WTC11 (cell line): ENCODE measurements around the gene SLC39A5. TPM values are rescaled to one million over a fixed set of nuclear protein-coding genes. Genes with fewer than 3 reads are reported as not detected.

Experiments used
- ATAC-seq: fragments of 200-7000 bp; cut with Tn5 transposase; 2 replicates; pipeline ENCODE4 v1.10.0; 2021; ENCODE audit warnings: mild to moderate bottlenecking, moderate library complexity
- CTCF ChIA-PET: fragments of 300-600 bp; sonication (Branson Sonifier 250); formaldehyde crosslinking; loops from one replicate; lab custom pipeline; 2021; ENCODE audit warnings: antibody characterized with exemption; lab: Charles Lee
- POLR2A ChIA-PET: fragments of 350-600 bp; sonication (Branson Sonifier 250); formaldehyde crosslinking; loops from one replicate; lab custom pipeline; 2021; ENCODE audit warnings: antibody characterized with exemption; lab: Charles Lee
- DNase-seq: peaks from one replicate; pipeline ENCODE4 v3.0.0; 2021; ENCODE audit warnings: low spot score
- H3K27ac Mint-ChIP-seq: 2 replicates; pipeline ENCODE4 v1.8.0; 2021; ENCODE audit warnings: mixed read lengths
- H3K27me3 Mint-ChIP-seq: 2 replicates; pipeline ENCODE4 v1.8.0; 2021; ENCODE audit warnings: low read depth, mild to moderate bottlenecking, moderate library complexity, mixed read lengths
- H3K36me3 Mint-ChIP-seq: 2 replicates; pipeline ENCODE4 v1.8.0; 2021; ENCODE audit warnings: mixed read lengths
- H3K4me1 Mint-ChIP-seq: 2 replicates; pipeline ENCODE4 v1.8.0; 2022; ENCODE audit warnings: mixed read lengths
- H3K4me3 Mint-ChIP-seq: 2 replicates; pipeline ENCODE4 v1.8.0; 2021; ENCODE audit warnings: mild to moderate bottlenecking, moderate library complexity, mixed read lengths
- H3K9me3 Mint-ChIP-seq: 2 replicates; pipeline ENCODE4 v1.8.0; 2021; ENCODE audit warnings: mixed read lengths
- ATF6 ChIP-seq: sonication (generic); formaldehyde crosslinking; IDR thresholded peaks from 2 replicates; pipeline ENCODE4 v1.8.1; 2023; ENCODE audit warnings: mild to moderate bottlenecking, missing genetic modification reagents
- CREM ChIP-seq: sonication (generic); formaldehyde crosslinking; IDR thresholded peaks from 2 replicates; pipeline ENCODE4 v1.8.1; 2022; ENCODE audit warnings: mild to moderate bottlenecking, missing genetic modification reagents, moderate library complexity
- EMX1 ChIP-seq: fragments of 250-450 bp; sonication (Bioruptor Pico); IDR thresholded peaks from 2 replicates; pipeline ENCODE4 v1.8.0; 2021; ENCODE audit warnings: mild to moderate bottlenecking
- ETV6 ChIP-seq: sonication (generic); formaldehyde crosslinking; IDR thresholded peaks from 2 replicates; pipeline ENCODE4 v1.8.1; 2022; ENCODE audit warnings: mild to moderate bottlenecking, missing genetic modification reagents
- FOXP1 ChIP-seq: sonication (generic); formaldehyde crosslinking; IDR thresholded peaks from 2 replicates; pipeline ENCODE4 v1.8.0; 2022; ENCODE audit warnings: missing genetic modification reagents, mild to moderate bottlenecking, moderate library complexity, borderline replicate concordance
- FOXP4 ChIP-seq: sonication (generic); formaldehyde crosslinking; IDR thresholded peaks from 2 replicates; pipeline ENCODE4 v1.8.0; 2022; ENCODE audit warnings: mild to moderate bottlenecking, missing genetic modification reagents
- NFATC4 ChIP-seq: fragments of 250-450 bp; sonication (Bioruptor Pico); IDR thresholded peaks from 2 replicates; pipeline ENCODE4 v1.9.0; 2021; ENCODE audit warnings: mild to moderate bottlenecking
- NFYB ChIP-seq: sonication (generic); formaldehyde crosslinking; conservative IDR thresholded peaks from 2 replicates; pipeline ENCODE4 v1.8.0; 2022; ENCODE audit warnings: low read depth, missing genetic modification reagents
- NR1H2 ChIP-seq: sonication (generic); formaldehyde crosslinking; IDR thresholded peaks from 2 replicates; pipeline ENCODE4 v1.9.0; 2021; ENCODE audit warnings: mild to moderate bottlenecking, moderate library complexity, missing genetic modification reagents
- TEAD4 ChIP-seq: sonication (generic); formaldehyde crosslinking; IDR thresholded peaks from 2 replicates; pipeline ENCODE4 v1.8.0; 2022; ENCODE audit warnings: mild to moderate bottlenecking, missing genetic modification reagents
- ZNF671 ChIP-seq: fragments of 250-450 bp; sonication (Bioruptor Pico); IDR thresholded peaks from 2 replicates; pipeline ENCODE4 v1.8.0; 2021; ENCODE audit warnings: mild to moderate bottlenecking
- total RNA-seq: library from RNA; stranded (reverse); gene quantifications from 3 replicates; pipeline ENCODE4 v1.2.3, GENCODE V29; 2021
- TF ChIP-seq, protein P1 (sequence below): sonication (generic); formaldehyde crosslinking; IDR thresholded peaks from 2 replicates; pipeline ENCODE4 v1.8.1; 2022; ENCODE audit warnings: mild to moderate bottlenecking, moderate library complexity, missing genetic modification reagents
- TF ChIP-seq, protein P2 (sequence below): fragments of 250-450 bp; sonication (Bioruptor Pico); IDR thresholded peaks from 2 replicates; pipeline ENCODE4 v1.8.0; 2021; ENCODE audit warnings: mild to moderate bottlenecking
- TF ChIP-seq, protein P3 (sequence below): sonication (generic); formaldehyde crosslinking; IDR thresholded peaks from 2 replicates; pipeline ENCODE4 v1.8.0; 2023; ENCODE audit warnings: missing genetic modification reagents, mild to moderate bottlenecking, borderline replicate concordance

SLC39A5 gene
- total RNA-seq, 1 experiment from 2014 or later, result 0.26 TPM

DNA sequence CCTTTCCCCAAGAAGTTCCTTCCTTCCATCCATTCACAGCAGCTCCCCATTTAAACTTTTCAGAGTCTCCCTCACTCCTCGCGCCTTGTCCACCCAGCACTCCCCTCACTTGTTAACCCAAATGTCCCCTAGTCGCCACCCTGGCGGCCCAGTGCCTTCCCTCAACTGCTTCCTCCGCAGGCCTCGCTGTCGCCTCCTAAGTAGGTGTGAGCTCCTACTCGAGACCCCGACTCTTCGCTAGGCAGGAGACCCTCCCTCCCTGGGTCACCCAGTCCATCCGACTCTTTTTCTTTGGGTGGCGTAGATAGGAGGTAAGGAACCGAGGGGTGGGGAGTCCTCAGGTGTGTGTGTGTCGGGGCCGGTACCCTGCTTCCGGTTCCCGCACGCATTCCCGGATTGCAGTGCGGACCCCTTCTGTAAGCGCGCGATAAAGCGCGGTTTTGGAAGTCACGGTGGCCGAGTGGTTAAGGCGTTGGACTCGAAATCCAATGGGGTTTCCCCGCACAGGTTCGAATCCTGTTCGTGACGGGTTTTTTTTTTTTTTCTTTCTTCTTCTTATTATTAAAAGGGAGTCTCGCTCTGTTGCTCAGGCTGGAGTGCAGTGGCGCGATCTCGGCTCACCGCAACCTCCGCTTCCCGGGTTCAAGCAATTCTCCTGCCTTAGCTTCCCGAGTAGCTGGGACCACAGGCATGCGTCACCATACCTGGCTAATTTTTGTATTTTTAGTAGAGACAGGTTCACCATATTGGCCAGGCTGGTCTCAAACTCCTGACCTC lies 39.7 kb upstream of the SLC39A5 start (continued):
- TF ChIP-seq FOXP4 (CRISPR knock-in tag) (peak; percentile 69; the same call in 1 of the 2 replicates), FOXP1 (peak; percentile 36; the same call in 1 of the 2 replicates), CREM (peak; percentile 62; the same call in 1 of the 2 replicates), NR1H2 (CRISPR knock-in tag) (0 out of 2 replicates have a peak, but pooled peaks have one; percentile 27), ATF6 (CRISPR knock-in tag) (no peak), NFATC4 (CRISPR knock-in tag) (no peak), ZNF671 (CRISPR knock-in tag) (no peak), NFYB (CRISPR knock-in tag) (no peak), ETV6 (CRISPR knock-in tag) (no peak), TEAD4 (CRISPR knock-in tag) (no peak)
- TF ChIP-seq, protein P1, sequence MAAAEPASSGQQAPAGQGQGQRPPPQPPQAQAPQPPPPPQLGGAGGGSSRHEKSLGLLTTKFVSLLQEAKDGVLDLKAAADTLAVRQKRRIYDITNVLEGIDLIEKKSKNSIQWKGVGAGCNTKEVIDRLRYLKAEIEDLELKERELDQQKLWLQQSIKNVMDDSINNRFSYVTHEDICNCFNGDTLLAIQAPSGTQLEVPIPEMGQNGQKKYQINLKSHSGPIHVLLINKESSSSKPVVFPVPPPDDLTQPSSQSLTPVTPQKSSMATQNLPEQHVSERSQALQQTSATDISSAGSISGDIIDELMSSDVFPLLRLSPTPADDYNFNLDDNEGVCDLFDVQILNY (CRISPR knock-in tag), result 0 out of 2 replicates have a peak, but pooled peaks have one; percentile 21
- TF ChIP-seq, protein P2, sequence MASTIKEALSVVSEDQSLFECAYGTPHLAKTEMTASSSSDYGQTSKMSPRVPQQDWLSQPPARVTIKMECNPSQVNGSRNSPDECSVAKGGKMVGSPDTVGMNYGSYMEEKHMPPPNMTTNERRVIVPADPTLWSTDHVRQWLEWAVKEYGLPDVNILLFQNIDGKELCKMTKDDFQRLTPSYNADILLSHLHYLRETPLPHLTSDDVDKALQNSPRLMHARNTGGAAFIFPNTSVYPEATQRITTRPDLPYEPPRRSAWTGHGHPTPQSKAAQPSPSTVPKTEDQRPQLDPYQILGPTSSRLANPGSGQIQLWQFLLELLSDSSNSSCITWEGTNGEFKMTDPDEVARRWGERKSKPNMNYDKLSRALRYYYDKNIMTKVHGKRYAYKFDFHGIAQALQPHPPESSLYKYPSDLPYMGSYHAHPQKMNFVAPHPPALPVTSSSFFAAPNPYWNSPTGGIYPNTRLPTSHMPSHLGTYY (CRISPR knock-in tag), result no peak

- H3K27ac Mint-ChIP-seq, result peak overlapping the region; percentile 96
- ChIA-PET POLR2A (interaction anchor here (1.2 to 3.3 kb wide), 4 partner anchors 16 to 146 kb away, joined by 3 to 30 read pairs (median 4); partner anchors contain the start of genes RNF41 and ZC3H10), CTCF (interaction anchor here (0.7 to 5.2 kb wide), 10 partner anchors 9 to 167 kb away, joined by 3 to 95 read pairs (median 32); partner anchors contain the start of genes ANKRD52, COQ10A, ESYT1 and MYL6)
These were observed 39.1 kb upstream of the SLC39A5 start for GRCh38 chr12:56190695-56191155.

More at GRCh38 chr12:56190695-56191155, 39.1 kb upstream of the SLC39A5 start:
- DNase-seq (no peak), ATAC-seq (0 out of 2 replicates have a peak, but pooled peaks have one; percentile 1)
- TF ChIP-seq EMX1 (CRISPR knock-in tag), result no peak
- TF ChIP-seq, protein P3, sequence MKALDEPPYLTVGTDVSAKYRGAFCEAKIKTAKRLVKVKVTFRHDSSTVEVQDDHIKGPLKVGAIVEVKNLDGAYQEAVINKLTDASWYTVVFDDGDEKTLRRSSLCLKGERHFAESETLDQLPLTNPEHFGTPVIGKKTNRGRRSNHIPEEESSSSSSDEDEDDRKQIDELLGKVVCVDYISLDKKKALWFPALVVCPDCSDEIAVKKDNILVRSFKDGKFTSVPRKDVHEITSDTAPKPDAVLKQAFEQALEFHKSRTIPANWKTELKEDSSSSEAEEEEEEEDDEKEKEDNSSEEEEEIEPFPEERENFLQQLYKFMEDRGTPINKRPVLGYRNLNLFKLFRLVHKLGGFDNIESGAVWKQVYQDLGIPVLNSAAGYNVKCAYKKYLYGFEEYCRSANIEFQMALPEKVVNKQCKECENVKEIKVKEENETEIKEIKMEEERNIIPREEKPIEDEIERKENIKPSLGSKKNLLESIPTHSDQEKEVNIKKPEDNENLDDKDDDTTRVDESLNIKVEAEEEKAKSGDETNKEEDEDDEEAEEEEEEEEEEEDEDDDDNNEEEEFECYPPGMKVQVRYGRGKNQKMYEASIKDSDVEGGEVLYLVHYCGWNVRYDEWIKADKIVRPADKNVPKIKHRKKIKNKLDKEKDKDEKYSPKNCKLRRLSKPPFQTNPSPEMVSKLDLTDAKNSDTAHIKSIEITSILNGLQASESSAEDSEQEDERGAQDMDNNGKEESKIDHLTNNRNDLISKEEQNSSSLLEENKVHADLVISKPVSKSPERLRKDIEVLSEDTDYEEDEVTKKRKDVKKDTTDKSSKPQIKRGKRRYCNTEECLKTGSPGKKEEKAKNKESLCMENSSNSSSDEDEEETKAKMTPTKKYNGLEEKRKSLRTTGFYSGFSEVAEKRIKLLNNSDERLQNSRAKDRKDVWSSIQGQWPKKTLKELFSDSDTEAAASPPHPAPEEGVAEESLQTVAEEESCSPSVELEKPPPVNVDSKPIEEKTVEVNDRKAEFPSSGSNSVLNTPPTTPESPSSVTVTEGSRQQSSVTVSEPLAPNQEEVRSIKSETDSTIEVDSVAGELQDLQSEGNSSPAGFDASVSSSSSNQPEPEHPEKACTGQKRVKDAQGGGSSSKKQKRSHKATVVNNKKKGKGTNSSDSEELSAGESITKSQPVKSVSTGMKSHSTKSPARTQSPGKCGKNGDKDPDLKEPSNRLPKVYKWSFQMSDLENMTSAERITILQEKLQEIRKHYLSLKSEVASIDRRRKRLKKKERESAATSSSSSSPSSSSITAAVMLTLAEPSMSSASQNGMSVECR, result 0 out of 2 replicates have a peak, but pooled peaks have one; percentile 3
- Mint-ChIP-seq H3K27me3 (peaks cover 3% of the 10 kb centered on the region; the same call in 1 of the 2 replicates), H3K4me3 (peak overlapping the region; percentile 99), H3K9me3 (no peaks in the 10 kb centered on the region), H3K36me3 (peaks cover 16% of the 10 kb centered on the region), H3K4me1 (peaks cover 30% of the 10 kb centered on the region)
